ENCODE data around the gene RYK.
"Not testable (repeated sequence)": the region's sequence is repeated elsewhere in the genome, so short reads cannot be mapped to it uniquely, and the experiment has no call there.

The RYK gene

GRCh38 chr3:134229038-134229437 is 21.6 kb downstream of the RYK start:
- intact Hi-C loops (cut with DNase I): no loop called here
- no peak for DNase-seq

- no peak for DNase-seq
- intact Hi-C loops (cut with DNase I): no loop called here
These were observed 22.2 kb downstream of the RYK start for GRCh38 chr3:134228479-134228878.

DNA sequence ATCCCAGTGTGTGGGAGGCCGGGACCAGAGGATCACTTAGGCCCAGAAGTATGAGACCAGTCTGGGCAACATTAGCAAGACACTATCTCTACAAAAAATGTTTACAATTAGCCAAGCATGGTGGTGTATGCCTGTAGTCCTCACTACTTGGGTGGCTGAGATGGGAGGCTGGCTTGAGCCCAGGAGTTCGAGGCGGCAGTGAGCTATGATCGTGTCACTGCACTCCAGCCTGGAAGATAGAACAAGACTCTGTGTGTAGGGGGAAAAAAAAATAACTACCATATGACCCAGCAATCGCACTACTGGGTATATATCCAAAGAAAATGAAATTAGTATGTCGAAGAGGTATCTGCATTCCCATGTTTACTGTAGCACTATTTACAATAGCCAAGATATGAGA is 22.6 kb downstream of the RYK start:
- no peak for DNase-seq

GRCh38 chr3:134224796-134225156 is 25.9 kb downstream of the RYK start:
- DNase-seq; intact Hi-C loops (cut with DNase I): not testable (repeated sequence)

More for the DNA sequence above, 22.6 kb downstream of the RYK start:
- intact Hi-C loops (cut with DNase I): no loop called here

- intact Hi-C loops (cut with DNase I): no loop called here
- no peak for DNase-seq
These were observed 27.8 kb downstream of the RYK start for GRCh38 chr3:134222835-134223234.

GRCh38 chr3:134216851-134217250 is 33.8 kb downstream of the RYK start:
- no peak for DNase-seq
- intact Hi-C loops (cut with DNase I): no loop called here

- intact Hi-C loops (cut with DNase I): no loop called here
- peak in 1 of 42 donors; percentile 3 for DNase-seq
These were observed 34.4 kb downstream of the RYK start for GRCh38 chr3:134216191-134216764.

DNA sequence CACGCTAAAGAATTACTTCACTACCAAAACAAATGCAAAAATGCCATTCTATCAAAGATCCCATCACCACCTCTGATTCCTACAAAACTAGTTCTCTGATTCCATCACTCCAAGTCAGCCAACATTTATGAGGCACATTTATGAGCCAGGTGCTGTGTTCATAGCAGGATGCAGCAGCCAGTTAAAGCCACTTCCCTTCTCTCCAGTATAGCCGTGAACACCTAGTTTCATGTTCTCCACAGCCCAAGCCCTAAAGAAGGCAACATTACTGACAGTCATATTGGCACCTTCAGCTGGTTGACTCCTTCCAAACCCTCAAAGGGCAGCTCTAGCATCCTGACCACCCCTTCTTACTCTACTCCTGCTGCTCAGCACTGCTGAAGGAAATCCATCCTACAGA is 36.4 kb downstream of the RYK start:
- no peak for DNase-seq
- intact Hi-C loops (cut with DNase I): loop anchor here (5.0 kb wide), 2 partner anchors 93 to 268 kb away; no protein-coding TSS in a partner anchor

DNA sequence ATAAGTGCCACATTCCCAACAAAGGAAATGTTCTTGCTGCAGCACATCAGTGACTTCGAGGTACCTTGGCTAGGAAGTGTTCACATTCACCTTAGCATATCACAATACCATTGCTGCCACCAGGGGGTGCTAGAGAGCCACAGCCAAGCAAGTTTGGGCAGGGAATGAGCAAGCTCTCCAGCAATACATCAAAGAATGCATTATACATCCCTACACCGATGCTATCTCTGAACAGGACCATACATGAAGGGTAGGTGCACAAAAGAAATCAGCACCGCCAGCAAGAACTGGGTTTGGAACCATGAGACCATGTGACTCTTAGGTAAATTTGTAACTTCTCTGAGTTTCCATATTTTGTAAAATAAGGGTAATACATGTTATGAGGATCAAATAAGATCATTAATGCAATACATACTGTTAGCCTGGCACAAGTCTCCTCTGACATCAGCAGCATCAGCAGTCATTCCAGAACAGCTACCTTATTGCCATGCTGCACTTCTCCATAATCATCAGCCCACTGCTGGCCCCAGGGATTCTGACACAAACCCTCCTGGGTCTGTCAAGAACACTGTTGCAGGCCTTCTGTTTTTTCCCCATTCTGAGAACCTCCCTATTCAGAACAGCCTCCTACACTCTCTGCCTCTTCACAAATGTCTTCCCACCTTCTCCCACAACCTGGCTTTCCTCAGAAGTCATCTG is 37.5 kb downstream of the RYK start:
- intact Hi-C loops (cut with DNase I): loop anchor here (5.0 kb wide), 2 partner anchors 94 to 269 kb away; no protein-coding TSS in a partner anchor
- DNase-seq: peak; percentile 47 to 96 (median 90)

DNA sequence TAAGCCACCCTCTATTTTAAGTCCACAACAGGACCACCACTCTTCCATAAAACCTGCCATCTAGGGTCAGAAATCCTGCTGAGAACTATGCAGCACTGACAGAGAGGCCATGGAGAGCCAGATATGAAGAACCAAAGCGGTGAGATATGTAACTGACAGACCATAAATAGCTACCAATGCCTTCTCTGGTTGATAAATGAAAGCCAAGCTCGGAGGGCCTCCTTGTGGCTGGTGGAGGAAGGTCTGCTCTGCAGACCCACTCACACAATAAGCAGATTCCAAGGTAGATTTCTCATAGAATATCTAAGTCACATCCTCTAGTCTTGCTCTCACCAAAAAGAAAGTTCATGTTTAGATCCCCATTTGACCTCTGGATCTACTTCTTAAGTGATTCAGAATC is 38.9 kb downstream of the RYK start:
- intact Hi-C loops (cut with DNase I): loop anchor here (5.0 kb wide), 2 partner anchors 96 to 271 kb away; no protein-coding TSS in a partner anchor
- DNase-seq: peak in 20 of 42 donors; percentile 4 to 51 (median 21)

DNA sequence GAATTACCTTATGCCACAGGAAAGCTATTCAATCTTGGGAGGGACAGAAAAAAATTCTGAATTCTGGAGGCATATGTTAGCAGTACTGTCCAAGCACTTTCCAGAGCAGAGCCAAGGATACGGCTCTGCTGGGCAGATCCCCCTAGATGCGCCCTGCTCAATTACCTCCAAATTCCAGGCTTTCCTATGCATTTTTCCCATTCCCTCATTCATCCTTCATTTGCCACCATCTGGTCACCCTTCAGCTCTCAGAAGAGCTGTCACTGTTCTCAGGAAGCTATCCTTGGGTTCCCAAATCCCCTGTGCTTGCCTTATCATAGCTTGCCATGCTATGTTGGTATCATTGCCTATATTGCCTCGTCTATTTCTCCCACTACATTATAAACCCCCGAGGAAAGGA is 45.2 kb downstream of the RYK start:
- no peak for DNase-seq
- intact Hi-C loops (cut with DNase I): no loop called here

DNA sequence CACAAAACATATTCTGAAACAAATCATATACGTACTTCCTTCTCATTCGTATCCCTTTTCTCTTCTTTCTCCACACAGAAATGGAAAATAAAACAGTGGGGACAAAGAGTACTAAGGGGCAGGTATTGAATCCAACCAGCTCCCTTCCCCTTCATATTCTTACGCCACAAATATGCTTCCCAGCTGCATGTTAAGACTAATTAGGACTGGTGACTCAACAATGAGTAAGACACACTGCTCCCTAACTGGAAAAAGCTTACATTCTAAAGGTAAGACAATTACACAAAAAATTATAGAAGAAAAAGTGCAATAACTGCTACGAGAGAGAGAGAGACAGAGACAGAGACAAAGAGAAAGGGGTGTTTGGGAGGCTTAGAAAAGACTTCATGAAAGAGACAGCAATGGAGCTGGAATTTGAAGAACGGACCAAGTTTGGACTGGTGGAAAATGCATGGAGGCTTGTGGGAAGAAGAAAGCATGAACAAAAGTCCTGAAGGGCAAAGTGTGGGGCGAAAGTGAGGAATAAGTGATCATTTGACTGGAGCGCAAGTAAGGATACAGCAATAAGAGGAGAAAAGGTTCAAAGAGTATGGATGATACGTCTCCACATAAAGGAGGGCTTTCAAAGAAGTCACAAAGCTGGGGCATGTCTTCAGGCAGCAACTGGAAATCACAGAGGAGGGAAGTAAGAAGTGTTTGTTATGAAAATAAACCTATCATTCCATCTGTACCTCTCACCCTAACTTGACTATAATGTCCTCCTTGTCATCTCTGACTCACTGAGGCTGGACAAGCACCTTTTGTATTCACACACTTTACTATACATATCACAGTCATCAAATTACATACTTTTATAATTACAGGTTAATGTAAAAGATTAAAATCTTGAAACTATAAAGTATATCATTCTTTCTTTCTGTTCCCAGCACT is 49.2 kb downstream of the RYK start:
- DNase-seq: no peak
- intact Hi-C loops (cut with DNase I): no loop called here

- intact Hi-C loops (cut with DNase I); DNase-seq: not testable (repeated sequence)
These were observed 50.8 kb downstream of the RYK start for GRCh38 chr3:134199880-134200279.

DNA sequence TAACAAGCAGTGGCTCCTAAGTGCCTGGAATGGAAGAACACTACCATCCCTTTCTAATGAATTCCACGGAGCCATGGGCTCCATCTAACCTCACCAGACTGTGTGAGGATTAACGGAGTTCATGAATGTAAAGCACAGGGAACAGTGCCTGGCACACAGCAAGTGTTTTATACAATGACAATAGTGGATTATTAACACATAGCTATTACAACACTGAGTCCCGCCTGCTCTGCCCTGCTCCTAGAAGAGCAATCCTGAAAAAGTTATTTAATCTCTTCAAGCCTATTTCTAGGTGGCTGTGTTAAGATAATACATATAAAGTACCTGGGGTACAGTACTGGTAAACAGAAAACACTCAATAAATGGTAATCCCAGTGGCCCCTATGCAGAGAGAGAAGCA is 51.4 kb downstream of the RYK start:
- DNase-seq: no peak
- intact Hi-C loops (cut with DNase I): no loop called here

GRCh38 chr3:134198414-134198813 is 52.2 kb downstream of the RYK start:
- no peak for DNase-seq
- intact Hi-C loops (cut with DNase I): no loop called here

DNA sequence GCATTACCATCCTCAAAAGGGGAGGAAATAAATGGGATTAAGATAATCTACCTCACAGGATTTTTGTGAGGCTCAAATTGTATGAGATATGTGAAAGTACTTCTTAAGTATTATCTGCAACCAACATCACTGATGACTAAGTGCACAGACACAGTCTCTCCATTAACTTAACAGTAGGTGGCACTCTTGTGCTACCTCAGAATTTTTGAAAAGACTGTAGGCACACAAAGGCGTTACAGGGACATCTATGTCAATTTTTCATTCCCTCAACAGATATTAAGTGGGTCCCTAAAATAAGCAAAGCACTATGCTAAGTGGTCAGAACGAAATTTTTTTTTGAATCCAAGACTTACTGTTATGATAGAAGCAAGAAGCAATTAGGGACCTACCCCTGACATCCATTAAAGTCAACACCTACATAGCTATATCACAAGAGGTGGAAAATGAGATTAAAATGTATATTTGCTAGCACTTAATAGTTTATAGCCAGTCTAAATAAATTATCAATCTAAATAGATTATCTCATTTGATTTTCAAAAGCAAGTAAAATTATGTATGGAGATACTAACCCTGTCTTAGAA is 52.9 kb downstream of the RYK start:
- peak in 11 of 42 donors; percentile 12 to 65 (median 39) for DNase-seq
- intact Hi-C loops (cut with DNase I): no loop called here

GRCh38 chr3:134194247-134194646 is 56.4 kb downstream of the RYK start:
- DNase-seq: no peak
- intact Hi-C loops (cut with DNase I): no loop called here

GRCh38 chr3:134190250-134190649 is 60.4 kb downstream of the RYK start:
- DNase-seq: no peak
- intact Hi-C loops (cut with DNase I): no loop called here

DNA sequence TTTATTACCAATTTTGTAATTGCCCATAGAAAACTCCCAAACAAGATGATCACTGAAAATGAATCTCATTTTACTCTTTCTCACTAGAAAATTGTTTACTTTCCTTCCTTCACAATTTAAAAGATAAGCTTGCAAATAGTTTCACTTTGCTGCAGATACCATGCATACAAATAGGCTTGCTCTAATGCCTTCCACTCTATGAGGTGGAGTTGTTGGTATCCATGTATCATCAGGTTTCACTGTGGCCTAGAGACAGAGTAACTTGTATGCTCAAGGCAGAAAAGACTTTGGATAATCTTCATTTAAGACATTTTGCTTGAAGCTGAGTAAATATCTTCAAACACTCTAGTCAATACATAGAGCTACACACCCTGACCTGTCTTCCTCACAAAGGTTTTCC is 60.8 kb downstream of the RYK start:
- intact Hi-C loops (cut with DNase I): no loop called here
- no peak for DNase-seq

- no peak for DNase-seq
- intact Hi-C loops (cut with DNase I): no loop called here
These were observed 64.3 kb downstream of the RYK start for GRCh38 chr3:134186391-134186790.
